Midbrain (tissue), 1 donor: Measurements from ENCODE around the gene GLT8D2.
"Not testable (repeated sequence)": the region's sequence is repeated elsewhere in the genome, so short reads cannot be mapped to it uniquely, and the experiment has no call there.

Experiments
- DNase-seq: peaks from one replicate; lab custom pipeline; 2025; lab: John Stamatoyannopoulos, UW

The GLT8D2 gene

DNA sequence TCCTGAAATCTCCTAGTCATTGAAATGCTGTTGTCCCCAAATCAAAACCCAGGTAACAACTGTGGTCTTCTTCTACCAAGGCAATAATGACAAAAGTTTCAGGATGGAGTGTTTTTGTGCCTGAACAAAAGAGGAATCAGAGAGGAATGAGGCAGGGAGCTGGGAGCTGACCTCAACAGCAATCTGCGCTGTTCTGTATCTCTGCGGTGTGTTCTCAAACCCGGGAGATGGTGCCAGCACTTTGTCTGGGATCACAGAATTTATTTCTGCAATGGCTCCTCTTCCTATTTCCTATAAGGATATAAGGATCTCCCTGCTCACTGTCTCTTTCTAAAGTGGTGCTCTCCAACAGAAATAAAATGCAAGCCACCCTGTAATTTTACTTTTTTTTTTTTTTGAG is 449 bp upstream of the GLT8D2 start:
- no peak for DNase-seq

DNA sequence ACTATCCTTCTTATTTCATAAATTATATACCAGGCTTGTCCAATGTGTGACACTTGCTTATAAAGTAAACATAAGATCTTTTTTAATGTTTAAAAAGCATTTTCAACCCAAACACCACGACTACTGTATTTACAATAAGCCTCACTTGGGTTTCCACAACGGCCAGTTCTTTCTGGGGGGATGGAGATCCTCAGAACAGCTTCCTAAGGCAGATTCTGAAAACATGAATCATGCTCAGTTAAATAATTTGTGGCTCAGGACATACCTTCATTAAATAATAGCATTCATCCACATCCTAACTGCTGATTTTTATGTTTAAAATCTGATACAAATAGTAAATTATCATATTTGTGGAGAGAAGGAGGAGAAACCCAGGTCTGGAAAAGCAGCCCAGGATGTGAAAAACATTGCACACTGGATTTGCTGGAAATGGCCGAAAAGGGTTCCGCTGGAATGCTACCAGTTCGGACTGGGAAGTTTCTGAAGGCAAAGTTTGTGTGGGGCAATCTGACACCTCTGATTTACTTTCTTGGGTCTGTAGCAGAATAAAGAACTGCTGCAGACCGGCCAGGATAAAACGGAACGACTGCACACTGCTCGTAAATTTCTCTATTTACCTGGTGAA is 597 bp downstream of the GLT8D2 start:
- no peak for DNase-seq

DNA sequence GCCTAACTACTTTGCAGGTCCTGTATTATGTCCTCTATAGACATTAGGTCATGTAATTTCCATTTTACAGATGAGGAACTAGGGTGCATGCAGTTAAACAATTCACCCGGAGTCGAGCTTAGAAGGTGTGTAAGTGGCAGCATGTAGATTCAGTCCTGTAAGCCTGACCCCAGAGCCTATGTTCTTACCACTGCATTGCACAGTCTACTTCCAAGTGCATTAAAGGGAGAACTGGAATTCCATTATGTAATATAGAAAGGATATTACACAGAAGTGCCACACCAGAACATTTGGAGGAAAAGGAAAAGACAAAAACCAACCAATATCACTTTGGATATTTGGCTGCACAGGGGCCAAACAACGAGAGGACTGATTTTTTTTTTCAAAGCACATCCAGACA is 1.2 kb downstream of the GLT8D2 start:
- no peak for DNase-seq

DNA sequence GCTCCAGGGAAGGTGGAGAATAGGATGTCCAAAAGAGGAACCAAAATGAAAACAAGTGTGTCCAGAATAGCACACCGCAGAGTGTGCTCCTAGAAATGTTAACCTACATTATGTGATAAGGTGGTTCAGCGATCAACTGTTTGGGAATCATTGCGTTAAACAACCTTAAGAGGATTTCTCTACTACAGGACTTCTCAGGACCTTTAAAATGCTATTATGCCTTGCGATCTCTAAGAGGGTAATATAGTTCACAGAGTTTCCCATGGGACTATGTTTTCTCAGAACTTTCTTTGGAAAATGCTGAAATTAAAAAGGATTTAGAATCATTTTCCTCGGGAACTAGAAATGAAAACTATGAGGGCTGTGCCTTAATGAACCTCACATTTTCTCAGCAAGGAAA is 1.8 kb downstream of the GLT8D2 start:
- no peak for DNase-seq

DNA sequence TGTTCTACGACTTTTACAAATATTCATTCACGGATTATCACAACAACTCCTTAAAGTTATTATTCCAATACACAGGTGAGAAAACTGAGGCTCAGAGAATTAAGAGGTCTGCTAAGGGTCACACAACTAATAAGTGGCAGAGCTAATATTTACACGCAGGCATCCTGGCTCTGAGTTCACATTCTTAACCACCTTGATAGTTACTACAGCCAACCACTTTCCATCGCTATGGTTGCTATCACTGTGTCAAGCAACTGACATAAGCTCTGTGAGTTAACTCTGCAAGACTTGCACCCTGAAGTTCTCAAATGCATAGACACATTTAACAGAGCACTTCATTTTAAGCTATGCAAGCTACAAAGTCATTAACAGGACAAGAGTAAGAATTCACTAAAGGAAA is 3.7 kb downstream of the GLT8D2 start:
- no peak for DNase-seq

DNA sequence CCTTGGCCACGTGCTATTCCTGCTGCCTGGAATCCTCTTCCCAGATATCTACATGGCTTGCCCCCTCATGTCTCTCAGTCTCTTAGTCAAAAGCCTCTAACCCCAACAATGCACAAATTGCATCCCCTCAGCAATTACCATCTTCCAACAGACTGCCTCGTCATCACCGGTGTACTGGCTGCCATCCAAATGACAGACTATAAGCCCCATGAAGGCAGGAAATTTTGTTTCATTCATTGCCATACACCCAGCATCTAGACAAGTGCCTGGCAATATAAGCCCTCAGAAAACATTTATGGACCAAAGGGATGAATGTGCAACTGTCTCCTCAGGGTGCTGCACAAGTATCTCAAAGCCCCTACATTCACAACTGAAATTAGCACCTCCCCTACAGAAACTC is 5.8 kb downstream of the GLT8D2 start:
- DNase-seq, result no peak

DNA sequence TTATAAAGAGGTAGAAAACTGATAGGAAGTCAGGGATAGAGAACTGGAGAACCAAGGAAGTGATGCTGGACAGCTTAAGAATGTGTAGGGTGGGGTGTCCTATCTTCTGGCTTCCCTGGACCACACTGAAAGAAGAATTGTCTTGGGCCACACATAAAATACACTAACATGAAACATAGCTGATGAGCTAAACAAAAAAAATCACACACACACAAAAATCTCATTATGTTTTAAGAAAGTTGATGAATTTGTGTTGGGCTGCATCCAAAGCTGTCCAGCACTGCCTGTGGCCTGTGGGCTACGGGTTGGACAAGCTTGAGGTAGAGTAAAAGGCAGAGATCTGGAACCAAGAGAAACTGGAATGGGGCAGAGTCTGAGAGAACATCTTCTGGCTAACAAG is 7.4 kb downstream of the GLT8D2 start:
- DNase-seq, result no peak

DNA sequence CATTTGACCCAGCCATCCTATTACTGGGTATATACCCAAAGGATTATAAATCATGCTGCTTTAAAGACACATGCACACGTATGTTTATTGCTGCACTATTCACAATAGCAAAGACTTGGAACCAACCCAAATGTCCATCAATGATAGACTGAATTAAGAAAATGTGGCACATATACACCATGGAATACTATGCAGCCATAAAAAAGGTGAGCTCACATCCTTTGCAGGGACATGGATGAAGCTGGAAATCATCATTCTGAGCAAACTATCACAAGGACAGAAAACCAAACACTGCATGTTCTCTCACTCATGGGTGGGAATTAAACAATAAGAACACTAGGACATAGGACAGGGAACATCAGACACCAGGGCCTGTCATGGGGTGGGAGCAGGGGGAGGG is 10.2 kb downstream of the GLT8D2 start:
- not testable (repeated sequence) for DNase-seq

DNA sequence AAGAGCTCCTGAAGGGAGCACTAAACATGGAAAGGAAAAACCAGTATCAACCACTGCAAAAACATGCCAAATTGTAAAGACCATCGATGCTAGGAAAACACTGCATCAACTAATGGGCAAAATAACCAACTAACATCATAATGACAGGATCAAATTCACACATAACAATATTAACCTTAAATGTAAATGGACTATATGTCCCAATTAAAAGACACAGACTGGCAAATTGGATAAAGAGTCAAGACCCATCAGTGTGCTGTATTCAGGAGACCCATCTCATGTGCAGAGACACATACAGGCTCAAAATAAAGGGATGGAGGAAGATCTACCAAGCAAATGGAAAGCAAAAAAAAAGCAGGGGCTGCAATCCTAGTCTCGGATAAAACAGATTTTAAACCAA is 13.8 kb downstream of the GLT8D2 start:
- DNase-seq, result not testable (repeated sequence)

DNA sequence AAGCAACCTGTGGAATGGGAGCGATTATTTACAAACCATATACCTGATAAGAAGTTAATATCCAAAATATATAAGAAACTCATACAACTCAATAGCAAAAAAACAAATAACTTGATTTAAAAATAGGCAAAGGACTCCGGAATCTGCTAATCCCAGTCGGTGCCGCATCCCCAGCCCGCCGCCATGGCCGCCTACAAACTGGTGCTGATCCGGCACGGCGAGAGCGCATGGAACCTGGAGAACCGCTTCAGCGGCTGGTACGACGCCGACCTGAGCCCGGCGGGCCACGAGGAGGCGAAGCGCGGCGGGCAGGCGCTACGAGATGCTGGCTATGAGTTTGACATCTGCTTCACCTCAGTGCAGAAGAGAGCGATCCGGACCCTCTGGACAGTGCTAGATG is 19.4 kb downstream of the GLT8D2 start:
- DNase-seq, result not testable (repeated sequence)

DNA sequence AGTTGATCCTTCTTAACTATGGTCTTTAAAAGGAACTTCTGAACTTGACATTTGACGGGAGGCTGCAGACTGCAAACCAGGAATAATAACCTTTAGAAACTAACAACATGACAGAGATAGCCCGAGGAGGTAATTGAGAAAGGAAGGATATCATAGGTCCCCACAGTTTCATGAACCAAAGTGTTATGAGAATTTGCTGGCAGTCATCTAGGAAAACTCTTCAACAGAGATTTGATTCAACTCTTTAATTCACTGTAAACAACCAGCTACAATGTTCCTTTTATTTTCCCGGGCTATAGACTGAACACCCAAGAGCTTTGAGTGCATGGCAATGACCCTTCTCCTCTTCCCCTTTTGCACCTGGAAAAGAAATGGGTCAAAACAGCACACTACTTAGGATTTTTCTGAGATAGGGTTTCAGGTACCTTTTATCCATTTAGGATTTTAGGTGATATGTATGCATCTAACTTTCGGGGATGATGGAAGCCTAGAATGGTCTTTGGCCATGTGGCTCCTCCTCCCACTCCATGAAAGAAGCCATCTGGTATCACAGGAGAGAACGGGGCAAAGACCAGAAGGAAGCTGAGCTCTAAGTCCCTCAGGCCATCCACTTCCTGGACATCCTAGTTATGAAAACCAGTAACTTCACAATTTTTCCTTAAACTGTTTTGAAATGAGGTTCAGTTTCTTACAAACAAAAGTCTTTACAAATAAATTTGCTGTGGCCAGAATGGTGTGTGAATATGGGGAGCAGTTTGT is 23.0 kb downstream of the GLT8D2 start:
- DNase-seq, result no peak

DNA sequence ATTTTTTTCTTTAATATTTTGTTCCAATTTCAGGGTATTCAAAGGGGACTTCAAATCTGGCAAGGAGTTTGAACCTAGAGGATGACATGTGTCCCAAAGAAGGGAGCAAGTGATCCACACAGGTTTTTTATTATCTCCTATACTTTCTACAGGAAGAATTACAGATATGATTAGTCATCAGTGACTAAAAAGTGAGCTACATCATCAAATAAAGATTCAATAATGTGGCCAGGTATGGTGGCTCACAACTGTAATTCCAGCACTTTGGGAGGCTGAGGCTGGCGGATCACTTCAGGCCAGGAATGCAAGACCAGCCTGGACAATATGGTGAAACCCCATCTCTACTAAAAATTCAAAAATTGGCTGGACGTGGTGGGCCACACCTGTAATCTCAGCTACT is 24.2 kb downstream of the GLT8D2 start:
- DNase-seq, result no peak

DNA sequence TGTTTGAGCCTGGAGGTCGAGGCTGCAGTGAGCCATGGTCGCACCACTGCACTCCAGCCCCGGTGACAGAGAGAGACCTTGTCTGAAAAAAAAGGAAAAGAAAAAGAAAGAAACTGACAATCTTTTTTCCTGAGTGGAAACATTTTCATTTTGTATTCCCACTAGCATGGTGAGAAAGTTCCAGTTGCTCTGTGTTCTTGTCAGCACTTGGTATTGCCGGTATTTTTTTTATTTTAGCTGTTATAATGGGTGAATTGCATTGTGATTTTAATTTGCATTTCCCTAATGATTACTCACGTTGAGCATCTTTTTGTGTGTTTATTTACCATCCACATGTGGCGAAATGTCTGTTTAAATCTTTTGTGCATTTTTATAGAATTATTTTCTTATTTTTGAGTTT is 25.6 kb downstream of the GLT8D2 start:
- DNase-seq, result no peak

DNA sequence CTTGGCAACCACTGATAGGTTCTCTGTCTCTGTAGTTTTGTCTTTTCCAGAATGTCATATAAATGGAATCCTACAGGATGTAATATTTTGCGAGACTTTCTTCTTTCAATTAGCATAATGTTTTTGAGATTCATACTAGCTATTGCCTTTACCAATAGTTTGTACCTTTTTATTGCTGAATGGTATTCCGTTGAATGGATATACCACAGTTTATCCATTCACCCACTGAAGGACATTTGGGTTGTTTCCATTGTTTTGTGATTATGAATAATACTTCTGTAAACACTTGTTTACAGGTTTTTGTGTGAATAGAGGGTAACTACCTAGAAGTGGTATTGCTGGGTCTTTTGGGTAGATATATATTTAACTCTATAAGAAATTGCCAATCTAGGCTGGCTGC is 26.3 kb downstream of the GLT8D2 start:
- DNase-seq, result no peak

DNA sequence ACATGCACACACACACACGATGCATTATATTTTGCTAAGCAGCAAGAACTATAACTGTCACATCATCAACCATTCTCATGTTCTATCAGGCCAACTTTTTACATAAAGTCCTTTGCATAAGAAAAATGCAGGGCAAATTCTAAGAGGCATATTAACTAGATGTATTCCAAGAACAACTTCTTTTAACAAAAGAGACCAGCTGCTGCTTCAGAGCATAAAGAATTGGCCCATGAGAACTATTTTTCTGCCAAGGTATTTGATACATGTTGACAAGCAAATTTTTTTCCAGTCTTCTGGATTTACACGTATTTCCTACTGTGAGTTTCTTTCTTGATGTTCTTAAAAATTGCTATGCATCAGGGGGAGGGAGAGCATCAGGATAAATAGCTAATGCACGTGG is 27.2 kb downstream of the GLT8D2 start:
- DNase-seq, result no peak

DNA sequence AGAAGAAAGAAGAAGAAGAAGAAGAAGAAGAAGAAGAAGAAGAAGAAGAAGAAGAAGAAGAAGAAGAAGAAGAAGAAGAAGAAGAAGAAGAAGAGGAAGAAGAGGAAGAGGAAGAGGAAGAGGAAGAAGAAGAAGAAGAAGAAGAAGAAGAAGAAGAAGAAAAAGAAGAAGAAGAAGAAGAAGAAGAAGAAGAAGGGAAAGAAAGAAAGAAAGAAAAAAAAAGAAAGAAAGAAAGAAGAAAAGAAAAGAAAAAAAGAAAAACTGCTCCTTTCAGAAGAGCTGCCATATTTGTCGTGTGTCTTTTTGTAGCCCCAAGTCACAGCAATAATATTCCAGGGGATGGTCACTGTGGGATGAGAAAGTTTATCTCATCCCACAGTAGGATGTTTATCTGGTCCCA is 28.1 kb downstream of the GLT8D2 start:
- not testable (repeated sequence) for DNase-seq

DNA sequence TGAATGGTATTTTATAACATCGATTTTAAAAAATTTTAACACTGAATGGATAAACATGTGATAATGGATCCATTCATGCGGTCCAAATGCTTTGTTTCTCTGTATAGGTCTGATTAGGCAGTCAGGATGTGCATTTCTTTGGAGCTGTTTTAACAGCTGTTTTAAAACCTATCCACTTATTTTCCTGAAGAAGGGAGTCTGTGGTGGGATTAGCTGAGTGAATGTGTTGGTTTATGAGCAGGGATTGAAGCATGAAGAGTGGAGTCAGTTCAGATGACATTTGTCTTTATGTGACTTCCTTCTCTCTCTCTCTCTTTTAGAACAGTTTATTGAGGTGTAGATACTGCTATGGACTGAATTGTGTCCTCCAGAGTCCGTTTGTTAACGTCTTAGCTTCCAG is 37.7 kb downstream of the GLT8D2 start:
- no peak for DNase-seq

DNA sequence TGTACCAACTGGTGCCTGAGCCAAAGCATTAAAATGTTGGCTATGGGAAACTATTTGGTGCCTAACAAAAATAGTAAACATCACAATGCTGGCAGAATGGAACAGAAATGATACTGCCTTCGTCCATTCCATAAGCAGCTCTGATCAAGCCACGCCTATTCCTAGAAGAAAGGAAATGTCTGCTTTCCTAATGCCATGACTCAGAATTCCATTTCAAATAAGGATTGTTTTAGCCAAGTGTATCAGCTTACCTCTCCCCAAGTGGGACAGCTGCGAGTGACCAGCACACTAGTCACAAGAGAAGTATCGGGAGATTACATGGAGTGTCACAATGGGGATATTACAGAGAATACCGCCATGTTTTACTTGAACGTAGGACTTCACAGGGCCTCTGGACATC is 38.7 kb downstream of the GLT8D2 start:
- DNase-seq, result no peak

DNA sequence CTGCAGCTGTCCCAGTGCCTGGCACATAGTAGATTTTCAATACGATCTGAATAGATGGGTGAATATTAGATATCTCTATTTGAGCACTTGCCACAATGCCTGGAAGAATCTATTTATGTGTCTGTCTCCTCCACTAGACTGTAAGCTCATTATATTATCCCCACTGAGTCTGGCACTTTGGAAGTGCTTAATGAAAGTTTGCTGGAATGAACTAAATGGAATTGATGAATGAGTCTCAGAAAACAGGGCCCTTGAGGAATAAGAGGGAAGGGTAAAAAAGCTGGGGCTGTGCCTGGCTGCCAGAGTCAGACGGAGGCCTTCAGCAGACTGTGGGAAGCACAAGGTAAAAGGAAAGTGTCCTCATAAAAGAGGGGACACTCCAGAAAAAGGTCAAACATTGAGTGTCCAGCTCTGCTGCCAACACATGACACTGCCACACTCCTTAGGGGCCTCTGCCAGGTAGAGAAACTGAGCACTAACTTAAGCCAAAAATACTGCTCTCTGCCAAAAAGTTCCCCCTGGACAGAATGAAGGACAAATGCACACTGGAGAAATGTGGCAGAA is 39.3 kb downstream of the GLT8D2 start:
- peak; percentile 11 for DNase-seq

DNA sequence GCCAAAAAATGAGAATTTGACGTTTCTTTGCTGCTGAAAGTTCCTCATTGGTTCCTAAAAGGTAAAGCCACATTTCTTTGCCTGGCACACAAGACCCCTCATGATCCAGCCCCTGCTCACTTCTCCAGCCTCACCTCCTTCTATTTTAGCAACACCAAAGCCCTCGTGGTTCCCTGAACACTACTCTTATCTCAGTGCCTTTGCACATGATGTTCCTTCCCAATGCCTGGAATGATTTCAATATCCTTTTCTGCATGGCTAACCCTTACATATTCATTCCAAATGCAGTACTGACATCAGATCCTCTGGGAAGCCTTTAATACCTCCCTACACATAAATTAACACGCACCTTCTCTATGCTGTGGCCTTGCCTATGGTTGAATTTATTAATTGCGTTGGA is 39.9 kb downstream of the GLT8D2 start:
- no peak for DNase-seq

DNA sequence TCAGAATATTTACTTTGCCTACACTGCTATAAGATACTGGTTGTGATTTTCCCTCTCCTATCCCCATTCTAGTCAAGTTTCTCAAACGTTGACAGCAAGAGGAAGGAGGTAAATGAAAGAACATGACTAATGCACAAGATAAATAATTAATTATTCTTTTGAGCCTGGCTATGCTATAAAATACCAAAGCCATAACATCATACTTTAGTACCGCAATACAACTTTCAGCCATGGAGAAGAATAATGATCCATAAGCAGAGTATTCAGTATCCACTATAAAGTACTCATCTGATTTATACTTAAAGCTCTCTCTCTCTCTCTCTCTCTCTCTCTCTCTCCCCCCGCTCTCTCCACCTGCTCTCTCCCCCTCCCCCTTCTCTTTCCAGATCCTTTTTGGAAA is 43.1 kb downstream of the GLT8D2 start:
- DNase-seq, result no peak

DNA sequence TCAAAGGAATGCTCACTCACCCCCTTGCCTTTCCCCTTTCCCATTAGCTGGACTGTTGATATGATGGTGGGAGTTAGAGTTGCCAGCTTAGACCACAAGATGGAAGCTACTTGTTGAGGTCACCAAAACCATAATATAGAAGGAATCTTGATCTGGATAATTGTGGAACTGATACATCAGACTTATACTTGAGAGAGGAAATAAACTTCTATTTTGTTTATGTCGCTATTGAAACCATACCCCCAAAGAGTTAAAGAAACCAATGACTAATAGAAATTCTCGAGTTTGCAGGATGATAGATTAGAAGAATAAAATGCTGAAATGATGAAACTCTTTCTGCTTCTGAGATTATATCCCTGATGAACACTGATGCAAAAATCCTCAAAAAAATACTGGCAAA is 46.4 kb downstream of the GLT8D2 start:
- no peak for DNase-seq

DNA sequence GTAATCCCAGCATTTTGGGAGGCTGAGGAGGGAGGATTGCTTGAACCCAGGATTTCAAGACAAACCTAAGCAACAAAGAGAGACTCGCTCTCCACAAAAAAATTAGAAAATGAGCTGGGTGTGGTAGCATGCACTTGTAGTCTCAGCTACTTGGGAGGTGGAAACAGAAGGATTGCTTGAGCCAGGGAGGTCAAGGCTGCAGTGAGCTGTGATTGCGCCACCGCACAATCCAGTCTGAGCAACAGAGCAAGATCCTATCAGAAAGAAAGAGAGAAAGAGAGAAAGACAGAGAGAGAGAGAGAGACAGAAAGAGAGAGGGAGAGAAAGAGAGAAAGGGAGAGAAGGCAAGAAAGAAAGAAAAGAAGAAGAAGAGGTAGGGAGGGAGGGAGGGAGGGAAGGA is 47.3 kb downstream of the GLT8D2 start:
- DNase-seq, result no peak
